COLO668 (cell line): ENCODE measurements around the gene CRTAP.
A peak's percentile ranks its signal among the peaks of the same experiment; 100 is the strongest.
"Not testable (repeated sequence)": the region's sequence is repeated elsewhere in the genome, so short reads cannot be mapped to it uniquely, and the experiment has no call there.

Source experiments
- DNase-seq: peaks from one replicate; lab custom pipeline; 2025; ENCODE audit not compliant: unreplicated experiment; lab: John Stamatoyannopoulos, UW

The CRTAP gene

DNA sequence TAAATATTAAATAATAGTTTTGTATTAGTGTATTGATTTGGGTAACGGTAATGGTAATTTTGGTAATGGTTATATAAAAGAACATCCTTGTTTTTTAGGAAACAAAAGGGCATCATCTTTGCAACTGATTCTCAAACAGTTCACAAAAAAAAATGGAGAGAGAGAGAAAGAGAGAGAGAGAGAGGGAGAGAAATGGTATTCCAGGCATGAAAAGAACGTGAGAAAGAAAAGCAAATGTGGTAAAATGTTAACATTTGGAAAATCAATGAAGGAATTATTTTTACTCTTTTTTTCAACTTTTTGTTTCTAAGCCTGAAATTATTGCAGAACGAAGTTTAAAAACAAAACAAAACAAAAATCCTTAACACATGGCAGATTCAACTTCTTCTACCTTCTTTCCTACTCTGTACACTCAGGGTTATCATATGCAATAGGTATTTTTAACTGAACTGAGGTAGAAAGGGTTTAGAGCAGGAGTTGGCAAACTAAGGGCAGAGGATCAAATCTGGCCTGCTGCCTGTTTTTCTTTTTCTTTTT, 14.6 kb upstream of the CRTAP start:
- DNase-seq: no peak

DNA sequence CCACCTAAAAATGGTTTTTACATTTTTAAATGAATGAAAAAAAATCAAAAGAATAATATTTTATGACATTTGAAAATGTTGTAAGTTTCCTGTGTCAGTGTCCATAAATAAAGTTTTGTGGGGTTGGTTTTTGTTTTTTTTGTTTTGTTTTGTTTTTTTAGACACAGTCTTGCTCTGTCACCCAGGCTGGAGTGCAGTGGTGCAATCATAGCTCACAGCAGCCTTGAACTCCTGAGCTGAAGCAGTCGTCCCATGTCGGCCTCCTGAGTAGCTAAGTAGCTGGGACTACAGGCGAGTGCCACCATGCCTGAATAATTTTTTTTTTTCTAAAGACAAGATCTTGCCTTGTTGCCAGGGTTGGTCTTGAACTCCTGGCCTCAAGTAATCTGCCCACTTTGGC, 14.1 kb upstream of the CRTAP start:
- no peak for DNase-seq

DNA sequence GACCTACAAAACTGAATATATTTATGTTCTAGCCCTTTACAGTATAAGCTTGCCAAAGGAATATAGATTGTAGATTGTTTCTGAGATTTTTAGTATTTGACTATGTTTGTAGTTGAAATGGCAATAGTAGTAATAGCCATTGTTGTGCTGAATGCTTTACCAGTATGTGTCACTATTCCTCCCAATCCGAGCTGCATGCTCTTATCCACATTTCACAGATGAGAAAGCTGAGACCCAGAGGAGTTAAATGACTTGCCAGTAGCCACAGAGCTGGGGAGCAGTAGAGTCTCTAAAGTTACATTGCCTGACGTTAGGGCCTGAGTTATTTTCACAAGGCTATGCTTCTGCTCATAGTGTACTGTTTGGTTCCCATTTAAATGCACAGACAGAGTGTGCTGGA, 13.6 kb upstream of the CRTAP start:
- no peak for DNase-seq

DNA sequence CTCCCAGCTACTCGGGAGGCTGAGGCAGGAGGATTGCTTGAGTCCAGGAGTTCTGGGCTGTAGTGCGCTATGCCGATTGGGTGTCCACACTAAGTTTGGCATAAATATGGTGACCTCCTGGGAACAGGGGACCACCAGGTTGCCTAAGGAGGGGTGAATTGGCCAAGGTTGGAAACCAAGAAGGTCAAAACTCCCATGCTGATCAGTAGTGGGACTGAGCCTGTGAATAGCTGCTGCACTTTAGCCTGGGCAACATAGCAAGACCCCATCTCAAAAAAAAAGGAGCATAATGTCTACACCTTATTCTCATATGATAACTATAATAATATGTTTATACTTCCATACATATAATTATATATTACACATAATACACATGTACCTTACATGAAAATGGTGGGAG, 10.8 kb upstream of the CRTAP start:
- DNase-seq: no peak

DNA sequence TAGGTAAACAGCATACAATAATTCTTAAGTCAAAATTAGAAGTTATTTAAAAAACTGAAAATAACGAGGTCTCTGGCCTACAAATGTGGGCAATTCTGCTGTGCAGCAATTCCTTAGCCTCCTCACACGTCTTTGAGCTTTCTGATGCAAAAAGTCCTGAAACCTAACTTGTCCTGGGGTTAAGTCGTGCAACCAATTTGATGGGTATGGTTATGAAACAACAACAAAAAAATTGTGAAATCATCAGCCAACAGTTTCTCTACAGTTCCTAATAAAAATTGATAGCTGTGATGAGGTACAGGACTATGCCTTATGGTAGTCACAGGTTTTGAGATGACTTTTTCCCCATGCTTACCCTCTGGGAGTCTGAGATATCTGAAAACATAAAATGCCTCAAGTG, 10.3 kb upstream of the CRTAP start:
- no peak for DNase-seq

DNA sequence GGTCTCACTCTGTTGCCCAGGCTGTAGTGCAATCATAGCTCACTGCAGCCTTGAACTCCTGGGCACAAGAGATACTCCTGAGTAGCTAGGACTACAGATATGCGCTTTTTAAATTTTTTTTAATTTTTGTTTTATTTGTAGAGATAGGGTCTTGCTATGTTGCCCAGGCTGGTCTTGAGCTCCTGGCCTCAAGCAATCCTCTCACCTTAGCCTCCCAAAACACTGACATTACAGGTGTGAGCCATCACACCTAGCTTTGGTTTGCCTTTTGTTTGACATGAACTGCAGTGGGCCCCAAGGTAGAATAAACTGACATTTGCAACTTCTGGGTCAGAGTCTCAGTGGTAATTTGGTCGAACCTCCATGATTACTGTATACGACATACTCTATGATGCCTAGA, 9.0 kb upstream of the CRTAP start:
- no peak for DNase-seq

DNA sequence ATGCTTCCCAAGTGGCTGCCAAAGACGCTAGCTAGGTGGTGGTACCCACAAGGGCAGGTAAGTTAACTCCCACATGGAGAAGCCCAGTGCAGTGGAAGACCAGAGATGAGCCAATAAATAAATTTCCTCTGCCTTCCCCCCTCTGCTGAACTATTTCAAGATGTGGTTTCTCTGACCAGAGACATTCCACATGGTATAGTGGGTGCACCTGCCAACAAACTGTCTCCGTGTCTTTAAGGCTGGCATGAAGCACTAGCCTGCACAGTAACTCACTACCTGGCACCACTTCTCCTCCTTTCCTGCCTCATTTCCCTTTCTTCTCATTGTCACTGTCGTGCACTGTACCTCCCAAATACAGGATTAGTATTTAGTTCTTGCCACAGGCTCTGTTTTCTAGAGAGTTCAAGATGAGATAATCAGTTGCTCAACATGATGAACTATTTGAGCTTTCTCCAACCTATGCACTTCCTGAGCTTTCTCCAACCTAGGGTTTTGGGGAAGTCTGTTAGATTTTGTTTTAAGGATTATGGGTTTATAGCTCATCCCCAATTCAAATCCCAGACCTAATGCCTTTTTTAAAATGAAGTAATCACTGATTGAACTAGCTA, 8.4 kb upstream of the CRTAP start:
- DNase-seq: no peak

DNA sequence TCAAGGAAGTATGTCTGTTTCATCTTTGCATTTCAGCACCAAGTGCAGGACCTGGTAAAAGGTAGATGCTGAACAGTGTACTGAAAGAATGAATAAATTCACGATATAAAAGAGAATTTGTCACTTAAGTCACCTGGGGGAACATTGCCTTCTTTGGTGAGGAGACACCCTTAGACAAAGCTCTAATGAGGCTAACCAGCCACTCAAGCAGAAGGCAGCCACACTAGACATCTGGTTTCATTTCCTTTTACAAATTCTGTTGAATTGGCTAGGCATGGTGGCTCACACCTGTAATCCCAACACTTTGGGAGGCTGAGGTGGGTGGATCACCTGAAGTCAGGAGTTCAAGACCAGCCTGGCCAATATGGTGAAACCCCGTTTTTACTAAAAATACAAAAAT, 7.0 kb upstream of the CRTAP start:
- DNase-seq: not testable (repeated sequence)

DNA sequence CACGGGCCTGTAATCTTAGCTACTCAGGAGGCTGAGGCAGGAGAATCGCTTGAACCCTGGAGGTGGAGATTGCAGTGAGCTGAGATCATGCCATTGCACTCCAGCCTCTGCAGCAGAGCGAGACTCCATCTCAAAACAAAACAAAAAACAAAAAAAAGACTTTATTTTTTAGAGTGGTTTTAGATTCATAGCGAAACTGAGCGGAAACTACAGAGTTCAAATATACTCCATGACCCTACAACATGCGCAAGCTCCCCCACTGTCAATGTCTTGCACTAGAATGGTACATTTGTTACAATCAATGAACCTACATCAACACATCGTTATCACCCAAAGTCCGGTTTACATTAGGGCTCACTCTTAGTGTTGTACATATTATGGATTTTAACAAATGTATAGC, 2.2 kb upstream of the CRTAP start:
- DNase-seq: no peak

DNA sequence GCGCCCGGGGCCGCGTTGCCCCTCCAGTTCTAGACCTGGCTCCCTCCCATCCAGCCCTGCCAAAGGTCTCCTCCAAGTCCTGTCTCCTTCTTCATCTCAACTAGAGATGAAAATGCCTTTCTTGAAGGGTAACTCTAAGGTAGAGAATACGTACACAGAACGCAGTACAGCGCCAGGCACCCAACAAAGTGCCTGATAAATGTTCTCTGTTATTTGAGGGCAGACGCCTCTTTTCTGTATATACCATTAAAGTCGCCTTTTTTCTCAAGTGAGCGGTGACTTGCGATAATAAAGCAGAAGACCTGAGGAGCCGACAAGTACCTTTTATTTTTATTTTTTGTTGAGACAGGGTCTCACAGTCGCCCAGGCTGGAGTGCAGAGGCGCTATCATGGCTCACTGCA, 809 bp downstream of the CRTAP start:
- DNase-seq: no peak

DNA sequence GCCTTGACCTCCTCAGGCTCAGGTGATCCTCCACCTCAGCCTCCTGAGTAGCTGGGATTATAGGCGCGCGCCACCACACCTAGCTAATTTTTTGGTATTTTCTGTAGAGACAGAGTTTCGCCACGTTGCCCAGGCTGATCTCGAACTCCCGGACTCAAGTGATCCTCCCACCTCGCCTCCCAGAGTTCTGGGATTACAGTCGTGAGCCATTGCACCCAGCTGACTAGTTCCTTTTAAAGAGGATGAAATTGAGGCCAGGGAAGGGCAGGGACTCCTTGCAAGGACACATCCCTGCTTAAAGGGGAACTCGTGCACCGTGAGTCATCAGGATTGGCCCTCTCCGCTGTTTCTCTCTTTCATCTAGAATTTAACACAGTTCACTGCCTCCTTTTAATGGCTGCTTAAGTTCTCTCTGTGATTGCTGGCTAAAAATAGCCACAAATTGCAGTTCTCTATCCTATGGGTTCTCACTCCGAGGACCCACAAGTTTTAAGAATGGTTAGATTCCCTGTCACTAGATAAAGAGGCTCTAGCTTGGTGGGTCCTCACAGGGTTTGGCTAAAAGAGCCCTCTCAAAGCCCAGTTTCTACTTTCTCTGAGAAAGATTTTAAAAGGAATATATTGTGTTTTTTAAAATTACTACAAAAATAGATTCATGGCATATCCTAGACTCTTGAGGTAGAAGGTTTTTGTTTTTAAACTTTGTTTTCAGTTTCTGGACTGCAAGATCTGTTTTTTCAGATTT, 1.4 kb downstream of the CRTAP start:
- no peak for DNase-seq

DNA sequence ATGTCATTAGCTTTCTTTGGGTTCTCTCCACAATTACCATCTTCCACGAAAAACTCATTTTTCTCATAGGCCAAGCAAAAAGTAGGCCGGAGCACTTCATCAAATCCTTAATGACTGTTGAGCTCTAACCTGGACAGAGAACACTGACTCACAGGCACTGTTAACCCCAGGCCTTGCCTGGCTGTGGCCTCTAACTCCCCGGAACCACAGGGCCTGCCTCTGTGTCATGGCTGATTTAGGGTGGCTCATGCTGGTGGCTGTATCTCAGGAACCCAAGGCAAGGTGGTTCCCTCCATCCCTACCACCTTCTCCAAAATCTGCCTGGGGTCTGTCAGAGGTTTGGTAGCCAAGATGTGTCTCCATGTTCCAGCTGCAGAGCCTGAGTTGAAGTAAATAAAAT, 3.6 kb downstream of the CRTAP start:
- no peak for DNase-seq

DNA sequence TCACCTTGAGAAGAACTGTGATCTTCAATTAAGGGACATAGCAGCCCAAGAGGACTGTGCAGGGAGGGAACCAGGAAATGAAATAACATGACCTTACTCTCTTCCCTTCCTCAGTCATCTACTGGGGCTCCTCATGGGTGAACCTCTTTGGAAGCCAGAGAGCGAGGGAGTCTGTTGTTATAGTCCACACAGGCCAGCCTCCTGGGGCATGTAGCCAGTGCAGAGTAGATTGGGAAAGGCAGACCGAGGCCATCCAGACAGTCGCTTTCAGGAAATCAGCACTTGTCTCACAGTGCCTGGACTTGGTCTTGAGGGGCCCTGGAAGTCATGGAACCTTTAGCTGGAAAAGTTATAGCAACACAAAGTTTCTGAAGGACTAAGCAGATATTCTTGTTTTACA, 6.1 kb downstream of the CRTAP start:
- no peak for DNase-seq

DNA sequence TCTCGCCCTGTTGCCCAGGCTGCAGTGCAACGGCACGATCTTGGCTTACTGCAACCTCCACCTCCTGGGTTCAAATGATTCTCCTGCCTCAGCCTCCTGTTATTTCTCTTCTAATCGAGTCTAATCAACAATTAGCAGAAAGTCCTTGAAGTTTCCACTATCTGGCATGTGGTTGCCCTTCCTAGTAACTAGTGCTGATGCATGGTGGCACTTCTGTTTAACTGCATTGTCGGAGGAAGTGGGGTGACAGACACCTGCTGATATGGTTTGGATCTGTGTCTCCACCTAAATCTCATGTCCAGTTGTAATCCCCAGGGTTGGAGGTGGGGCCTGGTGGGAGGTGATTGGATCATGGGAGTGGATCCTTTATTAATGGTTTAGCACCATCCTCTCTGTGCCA, 9.2 kb downstream of the CRTAP start:
- DNase-seq: no peak

DNA sequence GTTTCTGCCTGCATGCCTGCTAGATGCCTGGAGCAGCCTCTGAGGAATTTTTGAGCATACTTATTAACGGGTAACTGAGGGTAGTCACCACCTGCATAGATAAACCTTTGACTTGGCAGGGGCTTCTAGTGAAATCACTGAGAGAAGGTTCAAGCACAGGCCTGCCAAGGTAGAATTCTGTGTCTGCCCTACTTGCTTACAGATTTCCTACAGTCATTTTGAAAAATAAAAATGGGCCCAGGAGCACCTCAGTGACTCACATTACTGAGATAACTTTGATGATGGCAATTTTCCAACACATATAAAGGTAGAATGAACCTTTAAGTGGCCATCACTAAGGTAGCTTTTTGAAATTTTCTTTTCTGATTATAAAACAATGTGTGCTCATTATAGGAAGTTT, 10.8 kb downstream of the CRTAP start:
- no peak for DNase-seq

DNA sequence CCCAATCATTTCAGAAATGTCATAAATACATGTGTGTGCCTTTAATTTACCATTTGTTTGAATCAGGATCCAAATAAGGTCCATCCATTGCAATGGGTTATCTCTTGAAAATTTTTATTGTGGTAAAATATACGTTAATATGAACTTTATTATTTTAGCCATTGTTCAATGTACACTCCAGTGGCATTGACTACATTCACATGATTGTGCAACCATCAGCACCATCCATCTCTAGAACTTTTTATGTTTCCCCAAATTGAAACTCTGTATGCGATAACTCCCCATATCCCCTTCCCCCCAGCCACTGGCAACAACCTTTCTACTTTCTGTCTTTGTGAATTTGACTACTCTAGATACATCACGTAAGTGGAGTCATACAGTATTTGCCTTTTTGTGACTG, 12.0 kb downstream of the CRTAP start:
- no peak for DNase-seq

DNA sequence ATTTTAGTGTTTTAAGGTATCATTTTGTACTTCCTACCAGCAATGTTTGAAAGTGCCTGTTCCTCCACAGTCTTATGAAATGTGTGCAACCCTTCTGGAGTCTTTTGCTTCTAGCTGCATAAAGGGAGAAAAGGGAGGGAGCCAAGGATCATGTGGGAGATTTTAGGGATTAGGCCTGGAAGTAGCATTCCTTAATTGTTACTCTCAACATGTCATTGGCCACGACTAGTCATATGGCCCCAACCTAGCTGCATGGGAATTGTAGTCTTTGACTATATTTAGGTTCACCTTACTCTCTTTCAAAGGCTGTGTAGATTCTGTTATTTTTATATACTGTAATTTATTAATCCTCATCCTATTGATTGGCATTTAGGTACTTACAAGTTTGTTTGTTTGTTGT, 14.9 kb downstream of the CRTAP start:
- no peak for DNase-seq

DNA sequence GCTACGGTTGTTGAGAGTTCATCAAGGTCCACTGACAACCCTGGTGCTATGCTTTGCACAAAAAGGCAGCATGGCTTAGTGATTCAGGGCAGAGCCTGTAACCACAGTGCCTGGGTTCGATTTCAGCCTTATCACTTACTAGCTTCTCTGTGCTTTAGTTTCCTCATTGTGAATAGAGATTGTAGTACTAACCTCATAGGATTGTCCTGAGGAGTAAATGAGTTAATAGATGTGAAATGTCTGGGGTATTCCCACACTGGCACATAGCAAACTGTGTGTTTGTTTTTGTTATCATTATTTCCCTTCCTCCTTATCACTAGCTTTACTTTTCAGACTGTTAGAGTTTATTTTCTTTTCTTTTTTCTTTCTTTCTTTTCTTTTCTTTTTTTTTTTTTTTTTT, 16.3 kb downstream of the CRTAP start:
- no peak for DNase-seq

DNA sequence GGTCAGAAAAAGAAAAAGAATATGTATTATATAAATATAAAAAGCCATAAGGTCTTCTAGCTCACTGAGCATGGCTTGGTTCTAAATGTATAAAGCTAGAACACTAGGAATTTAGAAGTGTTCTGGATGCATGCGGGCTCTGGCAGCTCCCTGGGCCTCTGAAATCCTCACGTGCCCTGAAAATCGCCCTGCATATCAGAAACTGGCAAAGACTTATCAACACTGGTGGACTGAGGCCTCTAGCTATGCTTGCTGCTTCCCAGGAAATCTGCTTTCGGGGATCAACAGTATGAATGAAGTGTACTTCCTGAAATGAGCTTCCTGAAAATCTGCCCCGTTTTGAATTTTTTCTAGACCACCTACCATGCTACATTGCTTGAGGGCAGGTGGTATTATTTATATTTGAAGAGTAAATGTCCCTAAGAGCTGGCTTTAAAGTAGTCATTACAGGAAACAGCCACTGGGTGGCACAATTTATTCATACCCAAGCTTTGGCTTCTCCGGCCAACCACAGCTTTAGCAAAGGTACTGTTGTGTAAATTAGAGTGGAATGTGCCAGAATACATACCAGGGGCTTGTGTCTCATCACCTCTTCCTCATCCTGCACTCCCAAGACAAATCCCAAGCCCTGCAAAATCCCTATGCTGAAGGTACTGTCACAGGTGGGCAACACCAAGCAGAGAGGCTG, 17.7 kb downstream of the CRTAP start:
- DNase-seq: peak; percentile 22

DNA sequence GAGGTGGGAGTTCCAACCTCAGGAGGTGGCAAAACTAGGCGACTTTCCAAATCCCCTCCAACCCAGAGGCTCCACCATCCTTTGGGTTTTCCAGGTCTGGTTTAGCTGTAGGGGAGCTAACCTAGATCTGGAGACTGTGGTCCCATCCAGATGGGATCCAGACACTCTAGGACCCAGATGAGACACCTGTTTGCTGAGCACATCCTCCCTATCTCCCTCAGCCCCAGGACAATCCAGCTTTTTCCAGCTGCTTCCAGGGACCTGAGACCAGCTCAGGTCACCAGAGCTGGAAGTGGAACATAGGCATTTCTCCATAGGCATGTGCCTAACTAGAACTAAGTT, 18.2 kb downstream of the CRTAP start:
- no peak for DNase-seq

DNA sequence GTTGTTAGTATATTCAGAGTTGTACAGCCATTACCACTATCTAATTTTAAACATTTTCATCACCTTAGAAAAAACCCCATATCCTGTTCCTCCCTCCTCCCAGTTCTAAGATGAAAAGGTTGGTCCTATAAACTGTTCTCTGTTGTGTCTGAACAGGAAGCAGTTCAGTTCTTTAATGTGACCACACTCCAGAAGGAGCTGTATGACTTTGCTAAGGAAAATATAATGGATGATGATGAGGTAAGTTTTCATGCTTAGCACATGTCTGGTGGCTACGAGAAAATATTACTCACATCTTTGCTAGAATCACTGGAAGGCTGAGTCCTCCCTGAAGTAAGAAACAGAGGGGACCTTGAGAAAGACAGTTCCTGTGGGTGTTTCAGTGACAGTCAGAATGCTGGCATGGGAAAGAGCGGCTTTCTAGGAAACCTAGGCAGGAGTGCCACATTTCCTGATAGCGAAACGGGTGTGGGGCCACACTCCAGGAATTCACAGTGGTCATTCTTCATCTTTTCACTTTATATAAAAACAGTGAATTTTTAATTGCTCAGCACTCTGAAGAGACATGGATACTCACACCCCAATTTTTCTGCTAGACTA, 20.3 kb downstream of the CRTAP start:
- DNase-seq: no peak

DNA sequence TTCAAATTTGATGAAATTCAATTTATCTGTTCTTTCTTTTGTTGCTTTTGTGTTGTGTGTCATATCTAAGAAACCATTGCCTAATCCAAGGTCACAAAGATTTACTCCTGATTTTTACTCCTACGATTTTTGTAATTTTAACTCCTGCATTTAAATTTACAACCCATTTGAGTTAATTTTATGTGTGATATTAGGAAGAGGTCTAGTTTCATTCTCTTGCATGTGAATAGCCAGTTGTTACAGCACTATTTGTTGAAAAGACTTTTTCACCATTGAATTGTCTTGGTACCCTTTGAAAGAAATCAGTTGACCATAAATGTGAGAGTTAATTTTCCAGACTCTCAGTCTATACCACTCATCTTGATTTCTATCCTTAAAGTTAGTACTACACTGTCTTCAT, 23.9 kb downstream of the CRTAP start:
- DNase-seq: no peak
